K562 (cell line): ENCODE results near the gene PTPRG. TPM values are rescaled to one million over a fixed set of nuclear protein-coding genes. Genes with fewer than 3 reads are reported as not detected.

Experiments used
- BRD4 ChIP-seq: fragments of 200-600 bp; sonication (generic); IDR thresholded peaks from 2 replicates; pipeline ENCODE4 v1.6.1; 2017; ENCODE audit warnings: inconsistent platforms
- ETV1 ChIP-seq: fragments of 450-650 bp; conservative IDR thresholded peaks from 2 replicates; pipeline ENCODE4 v1.6.1; 2016; ENCODE audit warnings: missing genetic modification characterization, control low read depth, low read depth, missing compliant biosample characterization
- GATAD2B ChIP-seq: fragments of 450-650 bp; IDR thresholded peaks from 2 replicates; pipeline ENCODE4 v1.6.1; 2017; ENCODE audit warnings: mild to moderate bottlenecking, borderline replicate concordance
- MYBL2 ChIP-seq, 2 experiments: fragments of 450-650 bp in 1 of 2; sonication (generic) in 1 of 2; formaldehyde crosslinking in 1 of 2; IDR thresholded peaks; 2 replicates each; pipeline versions ENCODE4 v1.6.1 to v1.8.1; 2017 to 2022; ENCODE audit warnings: borderline replicate concordance in 1 of 2, inconsistent platforms in 1 of 2, low read depth in 1 of 2, mild to moderate bottlenecking in 1 of 2, missing genetic modification reagents in 1 of 2, moderate library complexity in 1 of 2
- NFE2 ChIP-seq: IDR thresholded peaks from 2 replicates; pipeline ENCODE4 v1.6.1; 2014; ENCODE audit warnings: antibody characterized with exemption, low read depth
- NFRKB ChIP-seq: fragments of 450-650 bp; IDR thresholded peaks from 2 replicates; pipeline ENCODE4 v1.6.1; 2016; ENCODE audit warnings: low read depth
- NR4A1 ChIP-seq, 2 experiments: fragments of 250-450 bp in 1 of 2; fragments of 450-650 bp in 1 of 2; sonication (Bioruptor Pico) in 1 of 2; IDR thresholded peaks; 2 replicates each; pipeline versions ENCODE4 v1.4.0 to v1.6.1; 2016 to 2020; ENCODE audit warnings: mild to moderate bottlenecking in 2 of 2, missing compliant biosample characterization in 1 of 2, missing genetic modification characterization in 1 of 2, moderate library complexity in 1 of 2
- YBX1 ChIP-seq: fragments of 450-650 bp; IDR thresholded peaks from 2 replicates; pipeline ENCODE4 v1.7.1; 2016; ENCODE audit warnings: mild to moderate bottlenecking
- ZNF212 ChIP-seq: fragments of 450-650 bp; formaldehyde crosslinking; IDR thresholded peaks from 2 replicates; pipeline ENCODE4 v1.4.0; 2020; ENCODE audit warnings: mild to moderate bottlenecking
- ZNF79 ChIP-seq: fragments of 250-450 bp; sonication (Bioruptor Pico); IDR thresholded peaks from 2 replicates; pipeline ENCODE4 v1.4.0; 2020; ENCODE audit warnings: low read depth, mild to moderate bottlenecking, moderate library complexity
- polyA plus RNA-seq, 8 experiments: library from polyadenylated mRNA; depleted of rRNA in 4 of 8; stranded (reverse) in 5 of 8; unstranded in 3 of 8; fragments of >200 nt; fragmentation: Nextera tagmentation in 2 of 8; fragmentation: Illumina TruSeq in 1 of 8; extraction: Ambion mirVana in 2 of 8; extraction: Trizol in 1 of 8; gene quantifications; 2 replicates each; pipeline versions ENCODE4 v1.2.1 to v1.2.3, GENCODE V29; 2011 to 2014; ENCODE audit warnings: inconsistent platforms in 1 of 8, missing spikeins in 1 of 8
- total RNA-seq, 7 experiments: library from RNA; depleted of rRNA in 6 of 7; stranded (reverse); fragments of >200 nt in 6 of 7; fragmentation: Illumina TruSeq in 2 of 7; extraction: Trizol in 2 of 7; gene quantifications; 2 replicates each; pipeline versions ENCODE4 v1.2.1 to v1.2.3, GENCODE V29; 2011 to 2021; ENCODE audit warnings: low replicate concordance in 1 of 7
- TF ChIP-seq, protein P1 (sequence below), 2 experiments: IDR thresholded peaks in 1 of 2; conservative IDR thresholded peaks in 1 of 2; 2 replicates each; pipeline ENCODE4 v1.6.1; 2016; ENCODE audit warnings: low read depth in 2 of 2, mild to moderate bottlenecking in 1 of 2, missing compliant biosample characterization in 1 of 2, missing genetic modification characterization in 1 of 2, moderate library complexity in 1 of 2
- TF ChIP-seq, protein P2 (sequence below): fragments of 150-350 bp; IDR thresholded peaks from 2 replicates; pipeline ENCODE4 v1.6.1; 2014; ENCODE audit warnings: low read depth, mild to moderate bottlenecking, low read length, borderline replicate concordance
- TF ChIP-seq, protein P3 (sequence below): sonication (generic); formaldehyde crosslinking; IDR thresholded peaks from 2 replicates; pipeline ENCODE4 v1.8.1; 2022; ENCODE audit warnings: missing genetic modification reagents

Gene PTPRG
- total and polyA plus RNA-seq, 9 of the 15 experiments (the other 6 are each of a cell fraction or from before 2014, with no cell fraction given), result 0.16 TPM; not detected in 8

GRCh38 chr3:61960976-61961375 lies 399.6 kb downstream of the PTPRG start (continued):
- TF ChIP-seq, protein P1, sequence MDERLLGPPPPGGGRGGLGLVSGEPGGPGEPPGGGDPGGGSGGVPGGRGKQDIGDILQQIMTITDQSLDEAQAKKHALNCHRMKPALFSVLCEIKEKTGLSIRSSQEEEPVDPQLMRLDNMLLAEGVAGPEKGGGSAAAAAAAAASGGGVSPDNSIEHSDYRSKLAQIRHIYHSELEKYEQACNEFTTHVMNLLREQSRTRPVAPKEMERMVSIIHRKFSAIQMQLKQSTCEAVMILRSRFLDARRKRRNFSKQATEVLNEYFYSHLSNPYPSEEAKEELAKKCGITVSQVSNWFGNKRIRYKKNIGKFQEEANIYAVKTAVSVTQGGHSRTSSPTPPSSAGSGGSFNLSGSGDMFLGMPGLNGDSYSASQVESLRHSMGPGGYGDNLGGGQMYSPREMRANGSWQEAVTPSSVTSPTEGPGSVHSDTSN (CRISPR knock-in tag; IDR thresholded peaks at IDR 0.05; ENCODE audit: low read depth), result no peak
- TF ChIP-seq, protein P1 (tag; conservative IDR thresholded peaks at IDR 0.05; ENCODE audit: low read depth), result no peak
- TF ChIP-seq ZNF79 (CRISPR knock-in tag) (no peak), ZNF212 (CRISPR knock-in tag) (no peak), NFRKB (no peak), YBX1 (no peak), MYBL2 (IDR thresholded peaks at IDR 0.05; ENCODE audit: low read depth) (no peak), MYBL2 (CRISPR knock-in tag; IDR thresholded peaks at IDR 0.05; ENCODE audit: borderline replicate concordance) (no peak), NR4A1 (CRISPR knock-in tag; IDR thresholded peaks at IDR 0.05) (no peak), NR4A1 (tag; IDR thresholded peaks at IDR 0.05) (no peak), ETV1 (no peak), GATAD2B (no peak), NFE2 (no peak), BRD4 (no peak)
- TF ChIP-seq, protein P2, sequence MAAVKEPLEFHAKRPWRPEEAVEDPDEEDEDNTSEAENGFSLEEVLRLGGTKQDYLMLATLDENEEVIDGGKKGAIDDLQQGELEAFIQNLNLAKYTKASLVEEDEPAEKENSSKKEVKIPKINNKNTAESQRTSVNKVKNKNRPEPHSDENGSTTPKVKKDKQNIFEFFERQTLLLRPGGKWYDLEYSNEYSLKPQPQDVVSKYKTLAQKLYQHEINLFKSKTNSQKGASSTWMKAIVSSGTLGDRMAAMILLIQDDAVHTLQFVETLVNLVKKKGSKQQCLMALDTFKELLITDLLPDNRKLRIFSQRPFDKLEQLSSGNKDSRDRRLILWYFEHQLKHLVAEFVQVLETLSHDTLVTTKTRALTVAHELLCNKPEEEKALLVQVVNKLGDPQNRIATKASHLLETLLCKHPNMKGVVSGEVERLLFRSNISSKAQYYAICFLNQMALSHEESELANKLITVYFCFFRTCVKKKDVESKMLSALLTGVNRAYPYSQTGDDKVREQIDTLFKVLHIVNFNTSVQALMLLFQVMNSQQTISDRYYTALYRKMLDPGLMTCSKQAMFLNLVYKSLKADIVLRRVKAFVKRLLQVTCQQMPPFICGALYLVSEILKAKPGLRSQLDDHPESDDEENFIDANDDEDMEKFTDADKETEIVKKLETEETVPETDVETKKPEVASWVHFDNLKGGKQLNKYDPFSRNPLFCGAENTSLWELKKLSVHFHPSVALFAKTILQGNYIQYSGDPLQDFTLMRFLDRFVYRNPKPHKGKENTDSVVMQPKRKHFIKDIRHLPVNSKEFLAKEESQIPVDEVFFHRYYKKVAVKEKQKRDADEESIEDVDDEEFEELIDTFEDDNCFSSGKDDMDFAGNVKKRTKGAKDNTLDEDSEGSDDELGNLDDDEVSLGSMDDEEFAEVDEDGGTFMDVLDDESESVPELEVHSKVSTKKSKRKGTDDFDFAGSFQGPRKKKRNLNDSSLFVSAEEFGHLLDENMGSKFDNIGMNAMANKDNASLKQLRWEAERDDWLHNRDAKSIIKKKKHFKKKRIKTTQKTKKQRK, result no peak
- TF ChIP-seq, protein P3, sequence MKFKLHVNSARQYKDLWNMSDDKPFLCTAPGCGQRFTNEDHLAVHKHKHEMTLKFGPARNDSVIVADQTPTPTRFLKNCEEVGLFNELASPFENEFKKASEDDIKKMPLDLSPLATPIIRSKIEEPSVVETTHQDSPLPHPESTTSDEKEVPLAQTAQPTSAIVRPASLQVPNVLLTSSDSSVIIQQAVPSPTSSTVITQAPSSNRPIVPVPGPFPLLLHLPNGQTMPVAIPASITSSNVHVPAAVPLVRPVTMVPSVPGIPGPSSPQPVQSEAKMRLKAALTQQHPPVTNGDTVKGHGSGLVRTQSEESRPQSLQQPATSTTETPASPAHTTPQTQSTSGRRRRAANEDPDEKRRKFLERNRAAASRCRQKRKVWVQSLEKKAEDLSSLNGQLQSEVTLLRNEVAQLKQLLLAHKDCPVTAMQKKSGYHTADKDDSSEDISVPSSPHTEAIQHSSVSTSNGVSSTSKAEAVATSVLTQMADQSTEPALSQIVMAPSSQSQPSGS (CRISPR knock-in tag), result no peak
